DND-41 (cell line): ENCODE measurements around the gene ZGPAT.

Source experiments
- CTCF ChIP-seq: IDR thresholded peaks from 2 replicates; pipeline ENCODE4 v1.5.1; 2012; ENCODE audit warnings: borderline replicate concordance, low read length, moderate library complexity, mild to moderate bottlenecking; ENCODE audit not compliant: poor library complexity, severe bottlenecking; ENCODE audit errors: extremely low read depth
- EZH2 ChIP-seq: IDR thresholded peaks from 3 replicates; pipeline ENCODE4 v1.6.1; 2012; ENCODE audit warnings: borderline replicate concordance, low read depth, mild to moderate bottlenecking, moderate library complexity, low read length, inconsistent platforms; ENCODE audit not compliant: severe bottlenecking

GRCh38 chr20:63742381-63743024 lies 34.7 kb downstream of the ZGPAT start:
- TF ChIP-seq CTCF (no peak), EZH2 (no peak)
